IMR-90 (cell line): ENCODE measurements around the gene ASMTL. TPM values are rescaled to one million over a fixed set of nuclear protein-coding genes. Genes with fewer than 3 reads are reported as not detected.

Source experiments
- ATAC-seq: fragments of 200-7000 bp; cut with Tn5 transposase; 2 replicates; pipeline ENCODE4 v1.9.1; 2020; ENCODE audit warnings: low read depth, mild to moderate bottlenecking, moderate library complexity
- BruUV-seq: library from RNA; stranded (reverse); fragments of 400-500 nt; replicated peaks from 2 replicates; lab custom pipeline; 2021; lab: Mats Ljungman, UMichigan
- CTCF ChIA-PET: fragments of 300-600 bp; formaldehyde crosslinking; extraction: SDS; loops from one replicate; lab custom pipeline; 2021; ENCODE audit warnings: antibody characterized with exemption; lab: Yijun Ruan, JAX
- POLR2A ChIA-PET: fragments of 300-600 bp; sonication (Branson Sonifier 250); formaldehyde crosslinking; loops from one replicate; lab custom pipeline; 2022; ENCODE audit warnings: antibody characterized with exemption; ENCODE audit not compliant: unreplicated experiment; lab: Charles Lee
- DNase-seq: peaks from one replicate; pipeline ENCODE4 v3.0.0; 2013
- H2AFZ ChIP-seq: replicated peaks from 2 replicates; pipeline ENCODE3; 2013; ENCODE audit warnings: low read length, mild to moderate bottlenecking; ENCODE audit not compliant: poor library complexity
- H2AK5ac ChIP-seq: 2 replicates; pipeline ENCODE4 v1.6.1; 2013; ENCODE audit warnings: low read depth, low read length, inconsistent platforms
- H2AK9ac ChIP-seq: replicated peaks from 2 replicates; pipeline ENCODE3; 2013; ENCODE audit warnings: mild to moderate bottlenecking, low read depth, low read length, moderate library complexity; ENCODE audit not compliant: poor library complexity
- H2BK120ac ChIP-seq: 2 replicates; pipeline ENCODE4 v1.6.1; 2013; ENCODE audit warnings: low read depth, low read length, inconsistent platforms
- H2BK15ac ChIP-seq: 3 replicates; pipeline ENCODE4 v1.6.1; 2013; ENCODE audit warnings: low read depth, low read length, inconsistent platforms
- H2BK20ac ChIP-seq: 2 replicates; pipeline ENCODE4 v1.6.1; 2013; ENCODE audit warnings: low read depth, mild to moderate bottlenecking, inconsistent platforms, low read length, moderate library complexity
- H2BK5ac ChIP-seq: 2 replicates; pipeline ENCODE4 v1.6.1; 2013; ENCODE audit warnings: mild to moderate bottlenecking, low read depth, low read length, inconsistent platforms; ENCODE audit not compliant: poor library complexity, severe bottlenecking
- H3K14ac ChIP-seq: replicated peaks from 2 replicates; pipeline ENCODE4 v1.6.1; 2013; ENCODE audit warnings: low read depth, low read length, inconsistent platforms
- H3K18ac ChIP-seq: 2 replicates; pipeline ENCODE4 v1.6.1; 2013; ENCODE audit warnings: low read depth, low read length, control low read depth
- H3K23ac ChIP-seq: 2 replicates; pipeline ENCODE4 v1.6.1; 2013; ENCODE audit warnings: low read depth, low read length, inconsistent platforms
- H3K27ac ChIP-seq: 2 replicates; pipeline ENCODE4 v1.5.1; 2013; ENCODE audit warnings: mild to moderate bottlenecking, control low read depth, low read length; ENCODE audit not compliant: insufficient read depth
- H3K27me3 ChIP-seq: 2 replicates; pipeline ENCODE4 v1.6.1; 2013; ENCODE audit warnings: low read length; ENCODE audit not compliant: control insufficient read depth, insufficient read depth
- H3K36me3 ChIP-seq: 2 replicates; pipeline ENCODE4 v1.6.1; 2013; ENCODE audit warnings: low read length, mixed read lengths; ENCODE audit not compliant: control insufficient read depth, insufficient read depth
- H3K4ac ChIP-seq: 2 replicates; pipeline ENCODE4 v1.6.1; 2013; ENCODE audit warnings: low read depth, low read length, inconsistent platforms
- H3K4me1 ChIP-seq: 2 replicates; pipeline ENCODE4 v1.6.1; 2013; ENCODE audit warnings: low read length, mixed read lengths; ENCODE audit not compliant: control insufficient read depth, insufficient read depth
- H3K4me2 ChIP-seq: 2 replicates; pipeline ENCODE4 v1.6.1; 2013; ENCODE audit warnings: low read depth, mild to moderate bottlenecking, control low read depth, low read length, moderate library complexity
- H3K4me3 ChIP-seq: 2 replicates; pipeline ENCODE4 v1.5.1; 2013; ENCODE audit warnings: low read depth, mild to moderate bottlenecking, control low read depth, low read length, moderate library complexity; ENCODE audit not compliant: insufficient read depth
- H3K56ac ChIP-seq: 2 replicates; pipeline ENCODE4 v1.6.1; 2013; ENCODE audit warnings: low read length, inconsistent platforms; ENCODE audit not compliant: insufficient read depth; ENCODE audit errors: extremely low read depth
- H3K79me1 ChIP-seq, 2 experiments: 2 replicates each; pipeline ENCODE4 v1.6.1; 2013; ENCODE audit warnings: low read length in 2 of 2, inconsistent platforms in 1 of 2, low read depth in 1 of 2
- H3K9ac ChIP-seq: 2 replicates; pipeline ENCODE4 v1.6.1; 2013; ENCODE audit warnings: low read depth, low read length, control low read depth
- H3K9me1 ChIP-seq: 2 replicates; pipeline ENCODE4 v1.6.1; 2013; ENCODE audit warnings: low read length, inconsistent platforms; ENCODE audit not compliant: insufficient read depth
- H3K9me3 ChIP-seq: 2 replicates; pipeline ENCODE4 v1.6.1; 2013; ENCODE audit warnings: low read length; ENCODE audit not compliant: control insufficient read depth, insufficient read depth
- H4K20me1 ChIP-seq: 2 replicates; pipeline ENCODE4 v1.6.1; 2013; ENCODE audit warnings: low read length, inconsistent platforms; ENCODE audit not compliant: insufficient read depth
- H4K5ac ChIP-seq: 2 replicates; pipeline ENCODE4 v1.6.1; 2013; ENCODE audit warnings: mild to moderate bottlenecking, low read depth, low read length, control low read depth
- H4K8ac ChIP-seq, 2 experiments: 2 replicates each; pipeline ENCODE4 v1.6.1; 2013; ENCODE audit warnings: low read depth in 2 of 2, low read length in 2 of 2, control low read depth in 1 of 2, inconsistent platforms in 1 of 2
- H4K91ac ChIP-seq: 2 replicates; pipeline ENCODE4 v1.6.1; 2013; ENCODE audit warnings: low read depth, low read length, inconsistent platforms; ENCODE audit not compliant: insufficient read depth
- BHLHE40 ChIP-seq: fragments of 150-350 bp; IDR thresholded peaks from 2 replicates; pipeline ENCODE4 v1.6.1; 2016; ENCODE audit warnings: mild to moderate bottlenecking, low read depth, low read length
- CEBPB ChIP-seq: IDR thresholded peaks from 2 replicates; pipeline ENCODE4 v1.6.1; 2012; ENCODE audit warnings: low read depth, low read length, improper control_type of control experiment
- CHD1 ChIP-seq: IDR thresholded peaks from 2 replicates; pipeline ENCODE4 v1.6.1; 2012; ENCODE audit warnings: low read depth, low read length, improper control_type of control experiment
- CTCF ChIP-seq: conservative IDR thresholded peaks from 2 replicates; pipeline ENCODE4 v1.5.1; 2012; ENCODE audit warnings: mild to moderate bottlenecking, low read depth, low read length, improper control_type of control experiment
- ELK1 ChIP-seq: fragments of 150-350 bp; IDR thresholded peaks from 2 replicates; pipeline ENCODE4 v1.6.1; 2016; ENCODE audit warnings: low read depth, mild to moderate bottlenecking, low read length, moderate library complexity, borderline replicate concordance
- FOS ChIP-seq: fragments of 150-350 bp; IDR thresholded peaks from 2 replicates; pipeline ENCODE4 v1.6.1; 2016; ENCODE audit warnings: low read depth, low read length
- MAFK ChIP-seq: IDR thresholded peaks from 2 replicates; pipeline ENCODE4 v1.6.1; 2012; ENCODE audit warnings: low read depth, low read length, improper control_type of control experiment
- MAZ ChIP-seq: IDR thresholded peaks from 2 replicates; pipeline ENCODE4 v1.6.1; 2012; ENCODE audit warnings: low read depth, mild to moderate bottlenecking, low read length, improper control_type of control experiment, moderate library complexity, borderline replicate concordance
- MXI1 ChIP-seq: IDR thresholded peaks from 2 replicates; pipeline ENCODE4 v1.6.1; 2012; ENCODE audit warnings: low read depth, mild to moderate bottlenecking, low read length, moderate library complexity, borderline replicate concordance
- NFE2L2 ChIP-seq: fragments of 150-350 bp; IDR thresholded peaks from 2 replicates; pipeline ENCODE4 v1.6.1; 2016; ENCODE audit warnings: low read depth, mild to moderate bottlenecking, low read length
- POLR2A ChIP-seq: IDR thresholded peaks from 2 replicates; pipeline ENCODE4 v1.6.1; 2012; ENCODE audit warnings: mild to moderate bottlenecking, low read depth, low read length
- RAD21 ChIP-seq: IDR thresholded peaks from 2 replicates; pipeline ENCODE4 v1.6.1; 2012; ENCODE audit warnings: low read length, improper control_type of control experiment
- RCOR1 ChIP-seq: IDR thresholded peaks from 2 replicates; pipeline ENCODE4 v1.6.1; 2012; ENCODE audit warnings: mild to moderate bottlenecking, low read length, improper control_type of control experiment; ENCODE audit not compliant: insufficient replicate concordance
- RFX5 ChIP-seq: IDR thresholded peaks from 2 replicates; pipeline ENCODE4 v1.8.0; 2012; ENCODE audit warnings: low read depth, mild to moderate bottlenecking, low read length, moderate library complexity
- SMC3 ChIP-seq: fragments of 150-350 bp; IDR thresholded peaks from 2 replicates; pipeline ENCODE4 v1.6.1; 2016; ENCODE audit warnings: low read depth, mild to moderate bottlenecking, antibody characterized with exemption, low read length, moderate library complexity
- USF2 ChIP-seq: fragments of 150-350 bp; IDR thresholded peaks from 2 replicates; pipeline ENCODE4 v1.6.1; 2017; ENCODE audit warnings: mild to moderate bottlenecking, antibody characterized with exemption, low read length, low read depth
- WGBS, 2 experiments: methylation state at CpG; one replicate each; pipeline versions ENCODE4 v1.1.5 to v1.1.7; 2013; ENCODE audit warnings: missing lambda C conversion rate in 2 of 2; ENCODE audit not compliant: insufficient read length in 1 of 2; ENCODE audit errors: extremely low coverage in 2 of 2; 5-methylcytosine and 5-hydroxymethylcytosine counted together
- dilution Hi-C: fragments of 300-500 bp; cut with HindIII; formaldehyde crosslinking; loops from one replicate; pipeline ENCODE4 v1.14.3; 2018; ENCODE audit warnings: low sequenced_read_pairs; ENCODE audit not compliant: unreplicated experiment
- in situ Hi-C: fragments of 300-500 bp; cut with MboI; formaldehyde crosslinking; loops from 3 replicates; pipeline ENCODE4 v1.14.3; 2019; ENCODE audit warnings: low sequenced_read_pairs, inconsistent platforms, mixed read lengths
- intact Hi-C: fragments of 100-400 bp; cut with micrococcal nuclease; formaldehyde crosslinking; loops from 2 replicates; pipeline ENCODE4 v1.10.0; 2022
- polyA plus RNA-seq, 3 experiments: library from polyadenylated mRNA; depleted of rRNA; stranded (reverse); fragments of >200 nt; gene quantifications; 2 replicates each; pipeline ENCODE4 v1.2.3, GENCODE V29; 2012; ENCODE audit warnings: low replicate concordance in 1 of 3
- total RNA-seq: library from RNA; depleted of rRNA; stranded (reverse); fragments of >200 nt; gene quantifications from 2 replicates; pipeline ENCODE4 v1.2.3, GENCODE V29; 2012

The ASMTL gene
- total and polyA plus RNA-seq, 2 of the 4 experiments (the other 2 are of a cell fraction) = 13.4 to 33.4 TPM

- CTCF ChIA-PET = no interaction called here
- in situ Hi-C loops = no loop called here
- H3K4me2 ChIP-seq = no peak overlapping the region
- no peak for DNase-seq
- H3K18ac ChIP-seq = no peak overlapping the region
- no peak overlapping the region for H3K9ac ChIP-seq
- 48% methylated on average over 4 of the region's 4 CpGs; no CpG with 5 or more reads in 1 of the 2 experiments for WGBS, 2 experiments
- dilution Hi-C loops = no loop called here
- no peak overlapping the region for H2BK5ac ChIP-seq
- H2BK20ac ChIP-seq = no peak overlapping the region
- no peaks in the 10 kb centered on the region for H4K20me1 ChIP-seq
- no peak overlapping the region for H2AK9ac ChIP-seq
- no peak overlapping the region for H2AK5ac ChIP-seq
- no TSS peak for BruUV-seq
- no peaks in the 10 kb centered on the region for H3K27me3 ChIP-seq
- intact Hi-C loops = no loop called here
- no peak overlapping the region for H3K27ac ChIP-seq
- H2BK120ac ChIP-seq = no peak overlapping the region
- H2AFZ ChIP-seq = no peak overlapping the region
- no peak overlapping the region for H3K14ac ChIP-seq
- no peak for TF ChIP-seq RFX5
- no peak for TF ChIP-seq CEBPB
- no peak for TF ChIP-seq POLR2A
- no peak for TF ChIP-seq MXI1
- no peak for TF ChIP-seq SMC3
- no peak for TF ChIP-seq USF2
- no peak for TF ChIP-seq NFE2L2
- no peak for TF ChIP-seq RAD21
- TF ChIP-seq MAFK = no peak
- no peak for TF ChIP-seq MAZ
- no peak for TF ChIP-seq FOS
- no peak for TF ChIP-seq CHD1
- TF ChIP-seq CTCF = no peak
- TF ChIP-seq ELK1 = no peak
- TF ChIP-seq RCOR1 = no peak
- TF ChIP-seq BHLHE40 = no peak
- POLR2A ChIA-PET = no interaction called here
- H3K9me1 ChIP-seq = no peaks in the 10 kb centered on the region
- H3K79me1 ChIP-seq = no peaks in the 10 kb centered on the region
- no peak overlapping the region for H4K91ac ChIP-seq
- H3K56ac ChIP-seq = no peak overlapping the region
- no peak overlapping the region for H4K8ac ChIP-seq
- no peak overlapping the region for H4K5ac ChIP-seq
- H2BK15ac ChIP-seq = no peak overlapping the region
- H3K4me1 ChIP-seq = no peaks in the 10 kb centered on the region
- H3K4me3 ChIP-seq = no peak overlapping the region
- no peak overlapping the region for H3K4ac ChIP-seq
- no peak overlapping the region for H3K23ac ChIP-seq
- no peak for ATAC-seq
- H3K36me3 ChIP-seq = peaks cover 9% of the 10 kb centered on the region
- H3K9me3 ChIP-seq = peaks cover 11% of the 10 kb centered on the region
These were observed 93.2 kb downstream of the ASMTL start for GRCh38 chrX:1359477-1359873.
